ENCODE measurements around the gene ANKHD1.

The ANKHD1 gene

GRCh38 chr5:140568443-140569063, 166.9 kb downstream of the ANKHD1 start:
- DNase-seq (ENCODE audit: extremely low spot score): no peak
- ChIA-PET CTCF (interaction anchor here (0.7 kb wide), 1 partner anchor 74 kb away, joined by 4 read pairs; no protein-coding TSS in a partner anchor), POLR2A (interaction anchor here (2.8 kb wide), 1 partner anchor 11 kb away, joined by 15 read pairs; the partner anchor contains the start of gene SRA1)
- TF ChIP-seq FOXA1 (IDR thresholded peaks at IDR 0.05) (no peak), FOXK2 (IDR thresholded peaks at IDR 0.05) (no peak), ZNF384 (IDR thresholded peaks at IDR 0.05) (no peak), PKNOX1 (IDR thresholded peaks at IDR 0.05) (no peak), CTBP1 (IDR thresholded peaks at IDR 0.05; ENCODE audit: borderline replicate concordance) (no peak), ELF4 (IDR thresholded peaks at IDR 0.05) (no peak), LEF1 (IDR thresholded peaks at IDR 0.05; ENCODE audit: borderline replicate concordance) (no peak), ARNT (IDR thresholded peaks at IDR 0.05) (no peak), HDGF (IDR thresholded peaks at IDR 0.05; ENCODE audit: borderline replicate concordance) (no peak), L3MBTL2 (conservative IDR thresholded peaks at IDR 0.05) (no peak), SP1 (IDR thresholded peaks at IDR 0.05) (no peak), BHLHE40 (IDR thresholded peaks at IDR 0.05; ENCODE audit: borderline replicate concordance) (no peak), FOXM1 (IDR thresholded peaks at IDR 0.05; ENCODE audit: borderline replicate concordance) (no peak), SUZ12 (IDR thresholded peaks at IDR 0.05) (no peak), TARDBP (IDR thresholded peaks at IDR 0.05) (no peak), NFRKB (IDR thresholded peaks at IDR 0.05) (no peak)

- ChIA-PET CTCF (no interaction called here), POLR2A (interaction anchor here (0.9 to 2.8 kb wide), 3 partner anchors 9 to 78 kb away, joined by 3 to 16 read pairs (median 15); partner anchors contain the start of genes IK, NDUFA2 and SRA1)
- no peak for DNase-seq (ENCODE audit: extremely low spot score)
- TF ChIP-seq SP1 (IDR thresholded peaks at IDR 0.05): no peak
- TF ChIP-seq ELF4 (IDR thresholded peaks at IDR 0.05): no peak
- no peak for TF ChIP-seq NFRKB (IDR thresholded peaks at IDR 0.05)
- no peak for TF ChIP-seq FOXA1 (IDR thresholded peaks at IDR 0.05)
Observed at GRCh38 chr5:140569197-140569596, 167.6 kb downstream of the ANKHD1 start.

GRCh38 chr5:140570058-140570457, 168.4 kb downstream of the ANKHD1 start:
- POLR2A ChIA-PET: interaction anchor here (0.6 to 2.8 kb wide), 4 partner anchors 8 to 77 kb away, joined by 3 to 16 read pairs (median 4); partner anchors contain the start of genes IK, NDUFA2 and SRA1
- DNase-seq (ENCODE audit: extremely low spot score): no peak
- CTCF ChIA-PET: no interaction called here
- TF ChIP-seq TARDBP (IDR thresholded peaks at IDR 0.05) (no peak), FOXA1 (IDR thresholded peaks at IDR 0.05) (no peak), ARNT (IDR thresholded peaks at IDR 0.05) (no peak), PKNOX1 (IDR thresholded peaks at IDR 0.05) (no peak), HDGF (IDR thresholded peaks at IDR 0.05; ENCODE audit: borderline replicate concordance) (no peak), SUZ12 (IDR thresholded peaks at IDR 0.05) (no peak), ELF4 (IDR thresholded peaks at IDR 0.05) (no peak), NFRKB (IDR thresholded peaks at IDR 0.05) (no peak), FOXM1 (IDR thresholded peaks at IDR 0.05; ENCODE audit: borderline replicate concordance) (no peak), CTBP1 (IDR thresholded peaks at IDR 0.05; ENCODE audit: borderline replicate concordance) (no peak), SP1 (IDR thresholded peaks at IDR 0.05) (no peak), L3MBTL2 (conservative IDR thresholded peaks at IDR 0.05) (no peak), BHLHE40 (IDR thresholded peaks at IDR 0.05; ENCODE audit: borderline replicate concordance) (no peak), FOXK2 (IDR thresholded peaks at IDR 0.05) (no peak), LEF1 (IDR thresholded peaks at IDR 0.05; ENCODE audit: borderline replicate concordance) (no peak), ZNF384 (IDR thresholded peaks at IDR 0.05) (no peak)

GRCh38 chr5:140570488-140570887, 168.9 kb downstream of the ANKHD1 start:
- no peak for TF ChIP-seq TARDBP (IDR thresholded peaks at IDR 0.05)
- no peak for TF ChIP-seq CTBP1 (IDR thresholded peaks at IDR 0.05; ENCODE audit: borderline replicate concordance)
- no peak for TF ChIP-seq BHLHE40 (IDR thresholded peaks at IDR 0.05; ENCODE audit: borderline replicate concordance)
- no peak for TF ChIP-seq ARNT (IDR thresholded peaks at IDR 0.05)
- TF ChIP-seq FOXM1 (IDR thresholded peaks at IDR 0.05; ENCODE audit: borderline replicate concordance): no peak
- ChIA-PET CTCF (no interaction called here), POLR2A (interaction anchor here (0.6 to 2.8 kb wide), 3 partner anchors 13 to 76 kb away, joined by 4 to 16 read pairs (median 5); partner anchors contain the start of genes IK, NDUFA2 and SRA1)
- DNase-seq (ENCODE audit: extremely low spot score): no peak

- no peak for DNase-seq (ENCODE audit: extremely low spot score)
- CTCF ChIA-PET: no interaction called here
- POLR2A ChIA-PET: interaction anchor here (1.0 to 2.8 kb wide), 3 partner anchors 8 to 76 kb away, joined by 3 to 16 read pairs (median 6); partner anchors contain the start of genes IK, NDUFA2 and SRA1
- TF ChIP-seq PKNOX1 (IDR thresholded peaks at IDR 0.05) (no peak), FOXK2 (IDR thresholded peaks at IDR 0.05) (no peak)
Observed at GRCh38 chr5:140571105-140571504, 169.5 kb downstream of the ANKHD1 start.

GRCh38 chr5:140573683-140574082, 172.1 kb downstream of the ANKHD1 start:
- ChIA-PET CTCF (interaction anchor here (1.0 kb wide), 1 partner anchor 74 kb away, joined by 5 read pairs; the partner anchor contains the start of genes IK and NDUFA2), POLR2A (interaction anchor here (0.6 to 1.5 kb wide), 4 partner anchors 8 to 66 kb away, joined by 3 to 5 read pairs (median 3); partner anchors contain the start of gene APBB3)
- DNase-seq (ENCODE audit: extremely low spot score): no peak
- TF ChIP-seq BHLHE40 (IDR thresholded peaks at IDR 0.05; ENCODE audit: borderline replicate concordance) (no peak), HDGF (IDR thresholded peaks at IDR 0.05; ENCODE audit: borderline replicate concordance) (no peak), FOXM1 (IDR thresholded peaks at IDR 0.05; ENCODE audit: borderline replicate concordance) (no peak), LEF1 (IDR thresholded peaks at IDR 0.05; ENCODE audit: borderline replicate concordance) (no peak)
